Measurements from ENCODE around the gene CDKN2B. TPM values are rescaled to one million over a fixed set of nuclear protein-coding genes. Genes with fewer than 3 reads are reported as not detected.
A peak's percentile ranks its signal among the peaks of the same experiment; 100 is the strongest.

CDKN2B gene
- total RNA-seq, 3 donors from 2014 or later (not counting 1 experiment from before 2014, with no cell fraction given): 0.16 to 0.30 TPM; not detected in 1

- H3K27ac ChIP-seq (ENCODE audit: low read length): peak within 1 kb of the TSS; percentile 74
- no peaks in the 10 kb centered on the region for H3K9me3 ChIP-seq (ENCODE audit: control insufficient read depth, insufficient read depth, low read length)
- under 1% methylated on average over 43 of the region's 53 CpGs for WGBS (ENCODE audit: insufficient coverage)
- Mint-ChIP-seq H3K27ac (peak within 1 kb of the TSS; percentile 91 to 95), H3K4me3 (peak within 1 kb of the TSS; percentile 100), H3K4me1 (peaks cover 22 to 42% of the 10 kb centered on the region in 2 donors), H3K9me3 (no peaks in the 10 kb centered on the region), H3K27me3 (ENCODE audit: low read depth in 2 of 2) (peaks cover 13 to 18% of the 10 kb centered on the region in 2 donors), H3K36me3 (no peaks in the 10 kb centered on the region)
- intact Hi-C loops (cut with micrococcal nuclease): no loop called here
- no peak for TF ChIP-seq CTCF (IDR thresholded peaks at IDR 0.05)
- H3K4me1 ChIP-seq (ENCODE audit: control insufficient read depth, insufficient read depth, low read length): peaks cover 14% of the 10 kb centered on the region
- H3K27me3 ChIP-seq (ENCODE audit: control insufficient read depth, insufficient read depth, low read length): peaks cover 10% of the 10 kb centered on the region
- H3K36me3 ChIP-seq (ENCODE audit: control insufficient read depth, insufficient read depth, low read length): no peaks in the 10 kb centered on the region
- DNase-seq (peak; percentile 36 to 69), ATAC-seq (peak; percentile 38 to 50 (median 47))
- peak within 1 kb of the TSS; percentile 63 for H3K4me3 ChIP-seq (ENCODE audit: low read length)
Measured at GRCh38 chr9:21993893-21994555, 15.1 kb downstream of the CDKN2B start, which contains the start of gene CDKN2A. CDKN2A (minus strand) TSS chr9:21994392.

DNA sequence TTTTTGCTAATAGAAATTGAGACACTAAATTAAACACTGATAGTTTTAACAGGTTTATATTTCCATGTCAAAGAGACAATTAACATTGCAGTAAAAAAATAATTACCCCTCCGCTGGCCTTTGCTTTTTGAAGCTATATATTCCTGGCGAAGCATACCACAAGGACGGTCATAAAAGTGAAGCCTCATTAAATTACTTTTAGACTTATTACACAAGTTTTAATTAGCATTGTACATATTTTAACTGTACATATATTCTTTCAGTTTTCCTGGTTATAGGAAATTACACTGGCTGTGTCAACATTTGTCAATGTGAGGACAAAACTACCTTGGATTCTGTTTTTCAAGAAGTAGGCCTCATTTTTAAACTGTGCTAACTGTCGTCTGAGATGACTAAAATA lies 16.1 kb downstream of the CDKN2B start:
- ATAC-seq (no peak), DNase-seq (no peak)
- Mint-ChIP-seq H3K27me3 (ENCODE audit: low read depth in 2 of 2) (peaks cover 20 to 28% of the 10 kb centered on the region in 2 donors), H3K4me3 (peak overlapping the region; percentile 100), H3K4me1 (peaks cover 22 to 42% of the 10 kb centered on the region in 2 donors), H3K27ac (peak overlapping the region in 1 of 2 donors; percentile 51), H3K9me3 (no peaks in the 10 kb centered on the region), H3K36me3 (no peaks in the 10 kb centered on the region)
- Histone ChIP-seq H3K4me1 (ENCODE audit: control insufficient read depth, insufficient read depth, low read length) (peaks cover 14% of the 10 kb centered on the region), H3K27ac (ENCODE audit: low read length) (no peak overlapping the region), H3K4me3 (ENCODE audit: low read length) (no peak overlapping the region), H3K36me3 (ENCODE audit: control insufficient read depth, insufficient read depth, low read length) (no peaks in the 10 kb centered on the region), H3K9me3 (ENCODE audit: control insufficient read depth, insufficient read depth, low read length) (no peaks in the 10 kb centered on the region), H3K27me3 (ENCODE audit: control insufficient read depth, insufficient read depth, low read length) (peaks cover 17% of the 10 kb centered on the region)
- intact Hi-C loops (cut with micrococcal nuclease): no loop called here
- 83% methylated on average over 4 of the region's 4 CpGs for WGBS (ENCODE audit: insufficient coverage)
- no peak for TF ChIP-seq CTCF (IDR thresholded peaks at IDR 0.05)

- DNase-seq (no peak), ATAC-seq (no peak)
- H3K4me1 Mint-ChIP-seq: peaks cover 24 to 40% of the 10 kb centered on the region in 2 donors
- no peak overlapping the region for H3K27ac Mint-ChIP-seq
- intact Hi-C loops (cut with micrococcal nuclease): no loop called here
- no peak overlapping the region for H3K27ac ChIP-seq (ENCODE audit: low read length)
- H3K9me3 Mint-ChIP-seq: no peaks in the 10 kb centered on the region
- 61% methylated on average over 5 of the region's 5 CpGs for WGBS (ENCODE audit: insufficient coverage)
- no peak for TF ChIP-seq CTCF (IDR thresholded peaks at IDR 0.05)
- no peaks in the 10 kb centered on the region for H3K36me3 ChIP-seq (ENCODE audit: control insufficient read depth, insufficient read depth, low read length)
- peaks cover 14% of the 10 kb centered on the region for H3K4me1 ChIP-seq (ENCODE audit: control insufficient read depth, insufficient read depth, low read length)
- H3K27me3 ChIP-seq (ENCODE audit: control insufficient read depth, insufficient read depth, low read length): peaks cover 31% of the 10 kb centered on the region
- H3K4me3 ChIP-seq (ENCODE audit: low read length): no peak overlapping the region
- H3K4me3 Mint-ChIP-seq: no peak overlapping the region
- H3K9me3 ChIP-seq (ENCODE audit: control insufficient read depth, insufficient read depth, low read length): no peaks in the 10 kb centered on the region
- peaks cover 31 to 42% of the 10 kb centered on the region in 2 donors for H3K27me3 Mint-ChIP-seq (ENCODE audit: low read depth in 2 of 2)
- H3K36me3 Mint-ChIP-seq: no peaks in the 10 kb centered on the region
Measured at GRCh38 chr9:21991072-21991959, 17.8 kb downstream of the CDKN2B start.

Data from natural killer cell (primary cell).